OCI-M2 (cell line): ENCODE measurements around the gene GSTM2.
"Not testable (repeated sequence)": the region's sequence is repeated elsewhere in the genome, so short reads cannot be mapped to it uniquely, and the experiment has no call there.

Experiments
- DNase-seq: peaks from one replicate; lab custom pipeline; 2025; ENCODE audit not compliant: unreplicated experiment; lab: John Stamatoyannopoulos, UW

The GSTM2 gene

GRCh38 chr1:109673861-109674260, 6.0 kb downstream of the GSTM2 start:
- not testable (repeated sequence) for DNase-seq

- not testable (repeated sequence) for DNase-seq
Measured at GRCh38 chr1:109676683-109677381, 9.0 kb downstream of the GSTM2 start.

- no peak for DNase-seq
Measured at GRCh38 chr1:109677459-109677858, 9.6 kb downstream of the GSTM2 start.

- DNase-seq = not testable (repeated sequence)
Measured at GRCh38 chr1:109678637-109679036, 10.8 kb downstream of the GSTM2 start.

- DNase-seq = not testable (repeated sequence)
Measured at GRCh38 chr1:109684777-109685176, 16.9 kb downstream of the GSTM2 start.

- not testable (repeated sequence) for DNase-seq
Measured at GRCh38 chr1:109685399-109685798, 17.5 kb downstream of the GSTM2 start.

- DNase-seq = not testable (repeated sequence)
Measured at GRCh38 chr1:109685890-109686289, 18.0 kb downstream of the GSTM2 start.

GRCh38 chr1:109687109-109687508, 19.3 kb downstream of the GSTM2 start:
- not testable (repeated sequence) for DNase-seq

- peak; percentile 1 for DNase-seq
Measured at GRCh38 chr1:109687641-109688499, 20.0 kb downstream of the GSTM2 start, which contains the start of gene GSTM1. TSS of gene GSTM1 (plus strand) at chr1:109687817. CDS start at chr1:109687874, 57 bp downstream.

- no peak for DNase-seq
Measured at GRCh38 chr1:109689844-109690405, 22.1 kb downstream of the GSTM2 start.

- DNase-seq = no peak
Measured at GRCh38 chr1:109691759-109692158, 23.9 kb downstream of the GSTM2 start.

- DNase-seq = not testable (repeated sequence)
Measured at GRCh38 chr1:109694400-109694799, 26.5 kb downstream of the GSTM2 start.

GRCh38 chr1:109695138-109695537, 27.3 kb downstream of the GSTM2 start:
- not testable (repeated sequence) for DNase-seq

GRCh38 chr1:109697066-109697465, 29.2 kb downstream of the GSTM2 start:
- DNase-seq = no peak

- DNase-seq = not testable (repeated sequence)
Measured at GRCh38 chr1:109697861-109698260, 30.0 kb downstream of the GSTM2 start.

GRCh38 chr1:109702940-109703339, 35.1 kb downstream of the GSTM2 start:
- not testable (repeated sequence) for DNase-seq

GRCh38 chr1:109704173-109704572, 36.3 kb downstream of the GSTM2 start:
- DNase-seq = no peak

- no peak for DNase-seq
Measured at GRCh38 chr1:109705411-109705810, 37.6 kb downstream of the GSTM2 start.

GRCh38 chr1:109708949-109709348, 41.1 kb downstream of the GSTM2 start:
- DNase-seq = not testable (repeated sequence)

GRCh38 chr1:109709822-109710221, 42.0 kb downstream of the GSTM2 start:
- DNase-seq = not testable (repeated sequence)

GRCh38 chr1:109711593-109712320, 43.9 kb downstream of the GSTM2 start, which contains the start of gene GSTM5:
TSS of gene GSTM5 (plus strand) at chr1:109712251. CDS start at chr1:109712313, 62 bp downstream.
- DNase-seq = not testable (repeated sequence)
